RKO (cell line): ENCODE measurements around the gene PAPOLG.
"Not testable (repeated sequence)": the region's sequence is repeated elsewhere in the genome, so short reads cannot be mapped to it uniquely, and the experiment has no call there.

Source experiments
- DNase-seq: peaks from one replicate; pipeline ENCODE4 v3.0.0-alpha.2; 2016; ENCODE audit warnings: low spot score

The PAPOLG gene

DNA sequence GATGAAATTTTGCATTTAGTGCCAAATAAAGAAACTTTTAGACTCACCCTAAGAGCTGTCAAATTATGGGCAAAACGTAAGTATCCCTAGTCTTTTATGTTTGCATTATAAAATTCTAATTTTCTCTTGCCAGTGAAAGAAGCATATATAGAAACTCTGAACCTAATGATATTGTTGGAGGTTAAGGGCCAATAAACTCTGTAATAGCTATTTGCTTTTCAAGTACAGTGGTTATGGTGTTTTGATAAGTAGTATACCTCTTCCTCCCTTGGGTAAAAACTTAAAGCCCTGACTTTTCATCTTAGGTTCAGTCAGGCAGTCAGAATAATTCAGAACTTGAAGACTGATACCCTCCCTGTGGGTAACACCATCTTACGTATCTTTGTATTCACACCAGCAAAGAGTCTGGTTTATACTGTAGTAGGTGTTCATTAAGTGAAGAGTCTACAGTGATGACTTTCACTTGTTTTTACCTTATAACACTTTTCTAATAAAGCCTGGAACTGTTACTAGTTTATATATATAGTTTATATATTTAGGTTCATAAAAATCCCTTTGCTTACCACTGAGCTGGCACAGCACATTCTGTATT, 19.1 kb downstream of the PAPOLG start:
- DNase-seq: no peak

DNA sequence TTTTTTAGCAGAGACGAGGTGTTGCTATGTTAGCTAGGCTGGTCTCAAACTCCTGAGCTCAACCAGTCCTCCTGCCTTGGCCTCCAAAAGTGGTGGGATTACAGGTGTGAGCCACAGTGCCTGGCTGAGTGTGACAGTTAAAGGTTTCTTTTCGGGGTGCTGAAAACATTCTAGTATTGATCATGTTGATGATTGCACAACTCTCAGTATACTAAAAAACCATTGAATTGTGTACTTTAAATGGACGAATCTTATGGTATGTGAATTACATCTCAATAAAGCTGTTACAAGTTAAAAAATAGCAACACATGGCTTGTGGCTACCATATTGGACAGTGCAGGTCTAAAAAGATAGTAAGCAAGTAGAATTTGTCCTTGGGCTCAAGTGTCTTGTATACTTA, 22.3 kb downstream of the PAPOLG start:
- no peak for DNase-seq

- DNase-seq: no peak
Observed at GRCh38 chr2:60779426-60779825, 23.4 kb downstream of the PAPOLG start.

- no peak for DNase-seq
Observed at GRCh38 chr2:60780721-60781120, 24.7 kb downstream of the PAPOLG start.

DNA sequence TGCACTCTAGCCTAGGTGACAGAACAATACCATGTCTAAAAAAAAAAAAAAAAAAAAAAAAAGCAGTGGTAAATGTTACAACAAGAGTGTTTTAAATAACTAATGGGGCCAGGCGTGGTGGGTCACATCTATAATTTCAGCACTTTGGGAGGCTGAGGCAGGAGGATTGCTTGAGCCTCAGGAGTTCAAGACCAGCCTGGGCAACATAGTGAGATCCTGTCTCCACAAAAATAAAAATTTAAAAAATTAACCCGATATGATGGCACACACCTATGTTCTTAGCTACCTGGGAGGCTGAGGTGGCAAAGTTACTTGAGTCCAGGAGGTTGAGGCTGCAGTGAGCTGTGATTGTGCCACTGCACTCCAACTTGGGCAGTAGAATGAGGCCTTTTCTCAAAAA, 37.1 kb downstream of the PAPOLG start:
- DNase-seq: no peak

DNA sequence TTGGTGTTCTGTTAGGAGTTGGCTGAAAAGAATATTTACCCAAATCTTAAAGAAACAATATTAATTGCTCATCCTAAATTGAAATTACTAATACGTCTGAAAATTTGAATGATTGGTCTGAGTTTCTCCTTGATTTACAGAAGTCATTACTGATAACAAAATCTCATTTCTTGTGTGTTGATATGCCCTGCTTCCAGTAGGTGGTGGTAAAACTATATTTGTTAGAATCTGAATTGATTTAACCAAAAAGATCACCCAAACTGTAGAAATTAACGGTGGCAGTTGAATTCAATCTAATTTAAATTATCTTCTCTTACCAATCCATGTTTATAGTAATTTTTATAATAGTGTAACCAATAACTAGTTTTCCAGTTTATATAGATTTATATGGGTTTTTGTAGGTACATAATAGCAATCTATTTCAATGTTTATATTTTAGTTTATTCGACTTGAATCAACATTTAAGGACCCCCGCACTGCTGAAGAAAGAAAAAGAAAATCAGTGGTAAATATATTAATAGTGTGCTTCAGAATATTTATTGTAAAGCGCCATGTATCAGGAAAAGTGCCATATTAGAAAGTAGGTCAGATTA, 38.3 kb downstream of the PAPOLG start:
- DNase-seq: peak; percentile 57

DNA sequence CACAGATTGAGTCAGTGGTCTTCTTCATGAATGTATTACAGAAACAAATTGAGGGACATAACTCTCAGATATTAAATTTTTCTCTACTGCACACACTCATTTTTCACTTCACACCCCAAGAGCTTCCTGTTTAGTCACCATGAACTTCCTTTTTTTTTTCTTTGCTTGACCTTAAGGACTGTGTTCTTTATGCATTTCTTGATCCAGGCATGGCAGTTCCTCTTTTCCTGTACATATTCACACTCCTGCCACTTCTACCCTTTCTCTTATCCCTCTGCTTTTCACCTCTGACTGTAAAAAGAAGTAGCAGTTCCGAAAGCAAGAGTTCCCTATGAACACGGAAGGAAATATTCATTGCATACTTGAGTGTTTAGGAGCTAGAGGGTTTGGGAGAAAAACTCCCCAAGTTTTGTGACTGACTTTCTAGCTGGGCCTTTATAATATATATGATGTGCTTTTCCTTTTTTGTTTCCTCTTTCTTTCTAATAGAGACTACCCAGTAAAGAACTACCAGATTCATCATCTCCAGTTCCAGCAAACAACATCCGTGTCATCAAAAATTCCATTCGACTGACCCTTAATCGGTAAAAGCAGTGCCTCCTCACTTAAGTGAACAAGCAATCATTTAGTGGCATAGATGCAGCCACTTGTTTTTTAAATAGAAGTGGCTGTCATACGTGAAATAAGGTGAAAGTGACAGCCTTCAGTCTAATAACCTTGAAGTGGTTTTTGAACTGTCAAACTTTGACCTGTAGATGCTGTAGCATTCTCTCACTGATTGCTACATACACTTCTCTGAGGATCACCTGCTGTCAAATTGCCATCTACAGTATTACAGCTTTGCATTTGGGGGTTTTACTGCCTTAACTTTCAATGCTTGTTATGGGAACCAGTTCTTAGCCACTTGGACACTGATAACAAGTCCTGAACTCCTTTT, 40.8 kb downstream of the PAPOLG start:
- DNase-seq: peak; percentile 28

DNA sequence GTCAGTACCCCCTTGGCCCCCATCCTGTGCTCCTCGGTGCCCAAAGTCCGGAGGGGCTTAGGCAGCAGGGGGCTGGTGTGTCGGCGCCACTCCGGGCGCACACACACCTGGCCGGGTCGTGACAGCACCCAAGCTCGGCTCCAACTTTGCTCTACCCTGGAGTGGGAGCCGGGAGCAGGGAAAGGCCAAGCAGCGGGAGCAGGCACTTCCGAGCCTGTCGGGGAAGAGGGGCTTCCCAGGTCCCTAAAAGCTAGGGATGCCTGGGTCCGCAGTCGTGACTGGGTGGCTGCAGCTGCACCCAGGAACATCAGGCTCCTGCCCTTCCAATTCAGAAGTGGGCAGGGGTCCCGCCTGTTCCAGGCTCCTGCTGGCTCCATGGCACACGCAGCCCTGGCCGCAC, 48.4 kb downstream of the PAPOLG start:
- no peak for DNase-seq

- DNase-seq: no peak
Observed at GRCh38 chr2:60806595-60806987, 50.5 kb downstream of the PAPOLG start.

DNA sequence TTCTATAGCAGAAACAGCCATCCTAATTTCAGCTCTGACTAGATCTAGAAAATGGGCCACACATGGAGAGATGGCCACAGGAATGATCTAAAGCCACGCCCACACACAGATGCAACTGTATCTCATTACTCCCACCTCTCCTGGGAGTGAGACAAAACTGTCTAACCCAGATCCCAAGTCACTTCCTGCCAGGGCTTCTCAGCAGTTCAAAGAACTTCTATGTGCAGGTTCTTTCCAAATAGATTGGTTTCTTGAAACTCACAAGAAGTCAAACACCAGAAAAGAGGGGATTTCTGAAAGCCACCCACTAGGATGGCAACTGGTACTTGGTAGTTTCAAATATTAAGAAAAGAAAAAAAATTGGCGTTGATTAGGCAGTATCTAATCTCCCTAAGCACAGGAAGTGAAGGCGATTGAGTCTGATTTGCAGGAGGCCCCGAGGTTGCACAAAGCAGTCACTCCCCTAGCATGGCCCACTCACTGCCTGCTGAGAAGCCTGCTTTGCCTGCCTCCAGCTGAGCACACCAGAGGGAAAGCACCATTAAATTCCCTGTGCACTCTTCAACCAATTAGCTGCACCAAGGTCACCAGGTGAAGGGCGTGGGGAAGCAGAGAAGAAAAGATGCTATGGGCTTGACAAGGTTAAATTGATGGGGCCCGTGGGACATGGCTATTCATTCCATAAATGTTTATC, 51.1 kb downstream of the PAPOLG start:
- no peak for DNase-seq

DNA sequence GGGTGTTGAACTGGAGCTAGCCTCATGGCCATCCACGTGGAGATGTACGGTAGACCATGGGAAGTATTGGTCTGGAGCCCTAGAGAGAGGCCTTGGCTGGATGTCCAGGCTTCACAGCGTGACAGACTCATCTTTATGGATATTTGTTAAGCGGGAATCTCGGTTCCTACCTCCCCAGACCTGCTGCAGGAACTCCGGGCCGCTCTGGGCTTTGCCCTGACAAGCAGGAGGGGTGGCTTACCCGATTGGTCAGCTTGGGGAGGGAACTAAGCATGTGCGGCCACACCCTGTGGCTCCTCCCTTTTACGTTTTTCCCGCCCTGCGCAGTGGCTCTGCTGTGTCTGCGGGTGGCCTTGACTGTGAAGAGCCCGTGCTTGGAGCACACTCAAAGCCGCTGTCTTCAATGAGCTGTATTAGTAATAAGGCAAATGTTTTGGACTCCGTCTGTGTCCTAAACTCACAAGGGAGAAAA, 52.3 kb downstream of the PAPOLG start:
- DNase-seq: no peak

DNA sequence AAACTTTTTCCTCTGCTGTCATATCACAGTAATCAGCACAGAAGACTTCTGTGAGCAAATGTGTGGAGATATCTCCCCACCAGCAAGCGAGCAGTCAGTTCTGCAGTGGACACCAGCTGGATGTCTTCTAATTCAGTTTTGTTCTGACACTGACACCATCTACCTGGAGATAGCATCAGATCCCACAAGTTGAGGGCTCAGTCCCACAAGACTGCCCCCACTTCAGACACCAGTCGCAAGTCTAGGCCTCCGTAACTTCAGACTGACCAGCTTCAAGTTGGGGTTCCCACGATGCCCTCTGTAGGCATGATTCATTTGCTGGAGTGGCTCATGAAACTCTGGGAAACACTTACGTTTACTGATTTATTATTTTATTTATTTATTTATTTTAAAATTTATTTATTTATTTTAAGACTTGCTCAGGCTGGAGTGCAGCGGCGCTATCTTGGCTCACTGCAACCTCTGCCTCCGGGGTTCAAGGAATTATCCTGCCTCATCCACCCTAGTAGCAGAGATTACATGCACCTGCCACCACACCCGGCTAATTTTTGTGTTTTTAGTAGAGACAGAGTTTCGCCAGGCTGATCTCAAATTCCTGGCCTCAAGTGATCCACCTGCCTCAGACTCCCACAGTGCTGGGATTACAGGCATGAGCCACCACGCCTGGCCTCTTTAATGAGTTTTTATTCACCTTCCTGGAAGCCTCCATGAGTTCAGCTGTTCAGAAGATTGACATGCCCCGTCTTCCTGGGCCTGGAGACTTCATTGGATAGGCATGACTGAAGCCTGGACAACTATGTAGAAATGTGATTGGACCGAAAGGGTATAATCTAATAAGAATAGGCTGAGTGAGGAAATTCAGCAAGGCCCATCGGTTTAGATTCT, 55.7 kb downstream of the PAPOLG start:
- no peak for DNase-seq

GRCh38 chr2:60817191-60817590, 61.1 kb downstream of the PAPOLG start:
- not testable (repeated sequence) for DNase-seq

- DNase-seq: no peak
Observed at GRCh38 chr2:60818272-60818671, 62.2 kb downstream of the PAPOLG start.

GRCh38 chr2:60819155-60819862, 63.2 kb downstream of the PAPOLG start:
- no peak for DNase-seq

- no peak for DNase-seq
Observed at GRCh38 chr2:60819936-60820335, 63.9 kb downstream of the PAPOLG start.

- no peak for DNase-seq
Observed at GRCh38 chr2:60820416-60821132, 64.5 kb downstream of the PAPOLG start.

GRCh38 chr2:60821133-60821469, 65.0 kb downstream of the PAPOLG start:
- no peak for DNase-seq

DNA sequence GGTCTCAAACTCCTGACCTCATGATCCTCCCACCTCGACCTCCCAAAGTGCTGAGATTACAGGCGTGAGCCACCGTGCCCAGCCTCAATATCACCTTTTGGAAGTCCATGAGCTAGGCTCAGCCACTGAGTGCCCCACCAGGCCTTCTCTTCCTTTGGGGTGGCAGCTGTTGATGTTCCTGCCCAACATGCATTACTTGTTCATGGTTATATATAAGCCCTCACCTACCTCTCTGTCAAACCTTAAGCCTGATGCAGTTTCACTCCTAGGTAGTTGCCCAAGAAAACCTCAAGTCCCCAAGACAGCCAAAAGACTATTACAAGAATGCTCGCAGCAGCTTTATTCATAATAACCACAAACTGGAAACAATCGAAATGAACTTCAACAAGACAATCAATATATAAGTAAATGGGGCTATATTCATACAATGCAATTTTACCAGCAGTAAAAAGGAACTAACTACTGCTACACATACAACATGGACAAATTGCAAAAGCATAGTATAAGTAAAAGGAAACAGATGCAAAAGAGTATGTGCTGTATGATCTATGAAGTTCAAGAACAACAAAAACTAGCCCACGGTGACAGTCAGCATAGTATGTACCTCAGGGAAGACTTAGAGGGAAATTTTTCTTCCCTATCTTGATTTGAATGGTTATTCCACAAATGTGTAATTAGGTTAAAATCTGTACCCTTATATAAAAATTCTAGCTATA, 65.7 kb downstream of the PAPOLG start:
- no peak for DNase-seq

- no peak for DNase-seq
Observed at GRCh38 chr2:60822987-60823386, 66.9 kb downstream of the PAPOLG start.
